ENCODE measurements around the gene ZSWIM7.

The ZSWIM7 gene

GRCh38 chr17:15931394-15931793, 68.1 kb downstream of the ZSWIM7 start:
- DNase-seq (ENCODE audit: low read depth), result no peak

GRCh38 chr17:15930426-15930825, 69.1 kb downstream of the ZSWIM7 start:
- no peak for DNase-seq (ENCODE audit: low read depth)

GRCh38 chr17:15929941-15930340, 69.6 kb downstream of the ZSWIM7 start:
- DNase-seq (ENCODE audit: low read depth), result no peak

GRCh38 chr17:15928286-15928785, 71.2 kb downstream of the ZSWIM7 start:
- no peak for DNase-seq (ENCODE audit: low read depth)
